HEK293 (cell line): ENCODE results near the gene FER1L5.
"Not testable (repeated sequence)": the region's sequence is repeated elsewhere in the genome, so short reads cannot be mapped to it uniquely, and the experiment has no call there.

Experiments
- CTCF ChIA-PET: fragments of 350-600 bp; formaldehyde crosslinking; extraction: SDS; loops from one replicate; lab custom pipeline; 2021; ENCODE audit warnings: antibody characterized with exemption; lab: Yijun Ruan, JAX
- POLR2A ChIA-PET: fragments of 300-600 bp; formaldehyde crosslinking; extraction: SDS; loops from one replicate; lab custom pipeline; 2020; ENCODE audit warnings: antibody characterized with exemption, inconsistent platforms; lab: Yijun Ruan, JAX
- H3K27ac ChIP-seq: fragments of 200-500 bp; sonication (Bioruptor generic); 2 replicates; pipeline ENCODE4 v1.5.1; 2014; ENCODE audit warnings: low read depth, low read length, control low read depth, inconsistent platforms; ENCODE audit errors: extremely low read depth
- H3K36me3 ChIP-seq, 2 experiments: fragments of 200-500 bp in 1 of 2; sonication (Bioruptor generic) in 1 of 2; 1 replicate in 1 of 2; 2 replicates in 1 of 2; pipeline ENCODE4 v1.5.1; 2014 to 2017; ENCODE audit warnings: inconsistent platforms in 2 of 2, low read length in 2 of 2; ENCODE audit not compliant: control insufficient read depth in 2 of 2, insufficient read depth in 1 of 2
- H3K4me1 ChIP-seq: fragments of 200-500 bp; sonication (Bioruptor generic); 2 replicates; pipeline ENCODE4 v1.5.1; 2014; ENCODE audit warnings: mild to moderate bottlenecking, low read length, inconsistent platforms; ENCODE audit not compliant: control insufficient read depth, insufficient read depth
- H3K4me3 ChIP-seq: 2 replicates; pipeline ENCODE4 v1.5.1; 2011; ENCODE audit warnings: low read depth, mild to moderate bottlenecking, control low read depth, low read length, moderate library complexity
- H3K9me3 ChIP-seq: fragments of 200-500 bp; sonication (Bioruptor generic); 2 replicates; pipeline ENCODE4 v1.5.1; 2014; ENCODE audit warnings: low read depth, low read length, inconsistent platforms; ENCODE audit not compliant: control insufficient read depth, insufficient read depth
- EGR2 ChIP-seq: fragments of 450-650 bp; formaldehyde crosslinking; IDR thresholded peaks from 2 replicates; pipeline ENCODE4 v1.5.1; 2016; ENCODE audit warnings: low read depth, missing biosample characterization, missing genetic modification characterization
- GLIS1 ChIP-seq: fragments of 450-650 bp; formaldehyde crosslinking; IDR thresholded peaks from 2 replicates; pipeline ENCODE4 v1.5.1; 2016; ENCODE audit warnings: missing biosample characterization, missing genetic modification characterization
- ZBTB17 ChIP-seq: fragments of 450-650 bp; formaldehyde crosslinking; IDR thresholded peaks from 2 replicates; pipeline ENCODE4 v1.5.1; 2016; ENCODE audit warnings: missing biosample characterization, missing genetic modification characterization
- ZIC2 ChIP-seq: fragments of 450-650 bp; formaldehyde crosslinking; IDR thresholded peaks from 2 replicates; pipeline ENCODE4 v1.5.1; 2016; ENCODE audit warnings: missing biosample characterization, missing genetic modification characterization
- ZNF132 ChIP-seq: fragments of 450-650 bp; formaldehyde crosslinking; IDR thresholded peaks from 2 replicates; pipeline ENCODE4 v1.5.1; 2017; ENCODE audit warnings: missing biosample characterization, missing genetic modification characterization, borderline replicate concordance
- ZNF138 ChIP-seq: fragments of 450-650 bp; formaldehyde crosslinking; IDR thresholded peaks from 2 replicates; pipeline ENCODE4 v1.5.1; 2016; ENCODE audit warnings: missing biosample characterization, missing genetic modification characterization, borderline replicate concordance
- ZNF155 ChIP-seq: fragments of 450-650 bp; formaldehyde crosslinking; IDR thresholded peaks from 2 replicates; pipeline ENCODE4 v1.5.1; 2016; ENCODE audit warnings: missing biosample characterization, missing genetic modification characterization
- ZNF398 ChIP-seq: fragments of 450-650 bp; formaldehyde crosslinking; IDR thresholded peaks from 2 replicates; pipeline ENCODE4 v1.5.1; 2017; ENCODE audit warnings: missing biosample characterization, missing genetic modification characterization
- ZNF426 ChIP-seq: fragments of 450-650 bp; formaldehyde crosslinking; IDR thresholded peaks from 2 replicates; pipeline ENCODE4 v1.5.1; 2017; ENCODE audit warnings: missing biosample characterization, missing genetic modification characterization, mild to moderate bottlenecking, inconsistent platforms, moderate library complexity
- ZNF654 ChIP-seq: fragments of 450-650 bp; formaldehyde crosslinking; IDR thresholded peaks from 2 replicates; pipeline ENCODE4 v1.5.1; 2016; ENCODE audit warnings: low read depth, missing biosample characterization, missing genetic modification characterization
- ZNF747 ChIP-seq: fragments of 450-650 bp; formaldehyde crosslinking; IDR thresholded peaks from 2 replicates; pipeline ENCODE4 v1.5.1; 2016; ENCODE audit warnings: missing biosample characterization, missing genetic modification characterization
- ZNF843 ChIP-seq: fragments of 450-650 bp; formaldehyde crosslinking; IDR thresholded peaks from 2 replicates; pipeline ENCODE4 v1.5.1; 2016; ENCODE audit warnings: missing biosample characterization, missing genetic modification characterization
- TF ChIP-seq, protein P1 (sequence below): fragments of 450-650 bp; formaldehyde crosslinking; IDR thresholded peaks from 2 replicates; pipeline ENCODE4 v1.5.1; 2016; ENCODE audit warnings: missing biosample characterization, missing genetic modification characterization, low read depth
- TF ChIP-seq, protein P2 (sequence below): fragments of 450-650 bp; formaldehyde crosslinking; IDR thresholded peaks from 2 replicates; pipeline ENCODE4 v1.5.1; 2016; ENCODE audit warnings: missing biosample characterization, missing genetic modification characterization
- TF ChIP-seq, protein P3 (sequence below): fragments of 450-650 bp; formaldehyde crosslinking; conservative IDR thresholded peaks from 2 replicates; pipeline ENCODE4 v1.5.1; 2016; ENCODE audit warnings: low read depth, missing biosample characterization, missing genetic modification characterization

The FER1L5 gene

GRCh38 chr2:96665083-96665569 lies 22.6 kb downstream of the FER1L5 start (continued):
- TF ChIP-seq ZNF138, result no peak
- TF ChIP-seq, protein P1, sequence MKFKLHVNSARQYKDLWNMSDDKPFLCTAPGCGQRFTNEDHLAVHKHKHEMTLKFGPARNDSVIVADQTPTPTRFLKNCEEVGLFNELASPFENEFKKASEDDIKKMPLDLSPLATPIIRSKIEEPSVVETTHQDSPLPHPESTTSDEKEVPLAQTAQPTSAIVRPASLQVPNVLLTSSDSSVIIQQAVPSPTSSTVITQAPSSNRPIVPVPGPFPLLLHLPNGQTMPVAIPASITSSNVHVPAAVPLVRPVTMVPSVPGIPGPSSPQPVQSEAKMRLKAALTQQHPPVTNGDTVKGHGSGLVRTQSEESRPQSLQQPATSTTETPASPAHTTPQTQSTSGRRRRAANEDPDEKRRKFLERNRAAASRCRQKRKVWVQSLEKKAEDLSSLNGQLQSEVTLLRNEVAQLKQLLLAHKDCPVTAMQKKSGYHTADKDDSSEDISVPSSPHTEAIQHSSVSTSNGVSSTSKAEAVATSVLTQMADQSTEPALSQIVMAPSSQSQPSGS (tag by site-specific recombination), result no peak

- ChIA-PET CTCF (interaction anchor here (0.7 kb wide), 1 partner anchor 51 kb away, joined by 3 read pairs; no protein-coding TSS in a partner anchor), POLR2A (interaction anchor here (1.0 to 1.4 kb wide), 2 partner anchors 28 to 76 kb away, joined by 4 to 7 read pairs; partner anchors contain the start of gene KANSL3)
- H3K4me3 ChIP-seq, H3K9me3 ChIP-seq, H3K36me3 ChIP-seq, H3K27ac ChIP-seq, H3K4me1 ChIP-seq: not testable (repeated sequence)
These were observed 23.2 kb downstream of the FER1L5 start for GRCh38 chr2:96665717-96666116.

- Histone ChIP-seq H3K4me3 (no peak overlapping the region), H3K9me3 (no peaks in the 10 kb centered on the region), H3K36me3 (no peaks in the 10 kb centered on the region), H3K27ac (no peak overlapping the region), H3K4me1 (no peaks in the 10 kb centered on the region)
- TF ChIP-seq, protein P2, sequence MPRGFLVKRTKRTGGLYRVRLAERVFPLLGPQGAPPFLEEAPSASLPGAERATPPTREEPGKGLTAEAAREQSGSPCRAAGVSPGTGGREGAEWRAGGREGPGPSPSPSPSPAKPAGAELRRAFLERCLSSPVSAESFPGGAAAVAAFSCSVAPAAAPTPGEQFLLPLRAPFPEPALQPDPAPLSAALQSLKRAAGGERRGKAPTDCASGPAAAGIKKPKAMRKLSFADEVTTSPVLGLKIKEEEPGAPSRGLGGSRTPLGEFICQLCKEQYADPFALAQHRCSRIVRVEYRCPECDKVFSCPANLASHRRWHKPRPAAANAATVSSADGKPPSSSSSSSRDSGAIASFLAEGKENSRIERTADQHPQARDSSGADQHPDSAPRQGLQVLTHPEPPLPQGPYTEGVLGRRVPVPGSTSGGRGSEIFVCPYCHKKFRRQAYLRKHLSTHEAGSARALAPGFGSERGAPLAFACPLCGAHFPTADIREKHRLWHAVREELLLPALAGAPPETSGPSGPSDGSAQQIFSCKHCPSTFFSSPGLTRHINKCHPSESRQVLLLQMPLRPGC (tag by site-specific recombination), result no peak
- no peak for TF ChIP-seq ZNF155
- ChIA-PET POLR2A (no interaction called here), CTCF (interaction anchor here (0.6 to 1.2 kb wide), 2 partner anchors 94 to 196 kb away, joined by 3 to 5 read pairs; no protein-coding TSS in a partner anchor)
These were observed 26.2 kb downstream of the FER1L5 start for GRCh38 chr2:96668771-96669170.

DNA sequence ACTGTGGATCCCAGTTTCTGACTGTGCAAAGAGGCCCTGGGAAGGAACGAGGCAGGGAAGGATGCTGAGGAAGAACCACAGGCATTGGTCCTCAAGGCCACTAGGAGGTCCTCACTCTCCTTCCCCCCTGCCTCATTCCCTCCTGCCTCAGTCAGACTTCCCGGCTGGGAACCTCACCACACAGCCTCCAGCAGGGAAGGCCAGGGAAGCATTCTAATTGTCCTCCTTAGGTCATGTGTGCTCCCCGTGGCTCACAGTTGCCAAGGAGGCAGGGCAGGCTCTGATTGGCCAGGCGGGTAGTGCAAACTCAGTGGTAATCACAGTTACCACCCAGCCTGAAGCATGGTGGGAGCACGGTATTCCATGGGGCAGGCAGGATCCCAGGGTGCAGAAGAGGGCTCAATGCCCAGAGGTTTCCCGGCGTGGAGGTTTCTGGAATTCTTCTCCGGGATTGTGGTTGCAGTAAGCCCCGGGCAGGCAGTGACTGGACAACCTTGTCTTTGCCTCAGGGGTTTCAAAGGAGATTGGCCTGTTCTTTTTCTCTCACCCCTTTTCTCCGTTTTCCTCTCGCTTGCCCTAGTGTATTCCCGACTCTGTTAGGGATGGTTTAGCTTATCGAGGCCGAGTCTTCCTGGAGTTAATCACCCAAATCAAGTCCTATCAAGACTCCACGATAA lies 27.1 kb downstream of the FER1L5 start:
- TF ChIP-seq ZIC2 (tag by site-specific recombination) (peak; percentile 98), EGR2 (tag by site-specific recombination) (no peak), GLIS1 (0 out of 2 replicates have a peak, but pooled peaks have one; percentile 8)
- ChIA-PET POLR2A (no interaction called here), CTCF (interaction anchor here (1.2 kb wide), 1 partner anchor 93 kb away, joined by 5 read pairs; no protein-coding TSS in a partner anchor)
- H3K36me3 ChIP-seq, result no peaks in the 10 kb centered on the region
- no peaks in the 10 kb centered on the region for H3K9me3 ChIP-seq
- H3K27ac ChIP-seq, result no peak overlapping the region
- H3K4me3 ChIP-seq, result no peak overlapping the region
- no peaks in the 10 kb centered on the region for H3K4me1 ChIP-seq

DNA sequence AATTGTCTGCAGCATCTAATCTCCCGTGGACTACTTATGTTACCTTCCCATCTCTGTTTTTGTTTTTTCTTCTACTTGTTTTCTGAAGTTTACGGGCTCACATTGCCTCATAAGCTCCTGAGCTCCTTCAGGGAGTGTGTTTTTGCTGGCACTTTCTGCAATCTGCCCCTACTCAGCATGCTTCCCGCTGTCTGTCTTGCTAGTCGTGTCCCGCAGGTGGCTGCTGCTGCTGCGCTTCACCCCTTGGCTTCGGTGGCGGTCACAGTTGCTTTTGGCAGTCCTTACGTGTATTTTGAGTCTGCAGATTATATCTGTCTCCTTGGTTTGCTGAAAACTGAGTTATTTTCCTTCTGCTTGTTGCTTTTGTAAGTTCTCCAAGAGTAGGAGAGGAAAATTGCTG lies 37.3 kb downstream of the FER1L5 start:
- peaks cover 12% of the 10 kb centered on the region for H3K4me1 ChIP-seq
- H3K36me3 ChIP-seq, result no peaks in the 10 kb centered on the region
- CTCF ChIA-PET, result no interaction called here
- POLR2A ChIA-PET, result no interaction called here
- H3K9me3 ChIP-seq, result no peaks in the 10 kb centered on the region
- no peak overlapping the region for H3K27ac ChIP-seq
- H3K4me3 ChIP-seq, result no peak overlapping the region
- no peak for TF ChIP-seq ZNF747
- TF ChIP-seq ZNF398, result no peak
- no peak for TF ChIP-seq ZNF132 (tag by site-specific recombination)
- no peak for TF ChIP-seq ZNF426 (tag by site-specific recombination)
- no peak for TF ChIP-seq ZNF843
- peak; percentile 53; the same call in 1 of the 2 replicates for TF ChIP-seq ZBTB17
- no peak for TF ChIP-seq ZNF654 (tag by site-specific recombination)
- TF ChIP-seq, protein P3, sequence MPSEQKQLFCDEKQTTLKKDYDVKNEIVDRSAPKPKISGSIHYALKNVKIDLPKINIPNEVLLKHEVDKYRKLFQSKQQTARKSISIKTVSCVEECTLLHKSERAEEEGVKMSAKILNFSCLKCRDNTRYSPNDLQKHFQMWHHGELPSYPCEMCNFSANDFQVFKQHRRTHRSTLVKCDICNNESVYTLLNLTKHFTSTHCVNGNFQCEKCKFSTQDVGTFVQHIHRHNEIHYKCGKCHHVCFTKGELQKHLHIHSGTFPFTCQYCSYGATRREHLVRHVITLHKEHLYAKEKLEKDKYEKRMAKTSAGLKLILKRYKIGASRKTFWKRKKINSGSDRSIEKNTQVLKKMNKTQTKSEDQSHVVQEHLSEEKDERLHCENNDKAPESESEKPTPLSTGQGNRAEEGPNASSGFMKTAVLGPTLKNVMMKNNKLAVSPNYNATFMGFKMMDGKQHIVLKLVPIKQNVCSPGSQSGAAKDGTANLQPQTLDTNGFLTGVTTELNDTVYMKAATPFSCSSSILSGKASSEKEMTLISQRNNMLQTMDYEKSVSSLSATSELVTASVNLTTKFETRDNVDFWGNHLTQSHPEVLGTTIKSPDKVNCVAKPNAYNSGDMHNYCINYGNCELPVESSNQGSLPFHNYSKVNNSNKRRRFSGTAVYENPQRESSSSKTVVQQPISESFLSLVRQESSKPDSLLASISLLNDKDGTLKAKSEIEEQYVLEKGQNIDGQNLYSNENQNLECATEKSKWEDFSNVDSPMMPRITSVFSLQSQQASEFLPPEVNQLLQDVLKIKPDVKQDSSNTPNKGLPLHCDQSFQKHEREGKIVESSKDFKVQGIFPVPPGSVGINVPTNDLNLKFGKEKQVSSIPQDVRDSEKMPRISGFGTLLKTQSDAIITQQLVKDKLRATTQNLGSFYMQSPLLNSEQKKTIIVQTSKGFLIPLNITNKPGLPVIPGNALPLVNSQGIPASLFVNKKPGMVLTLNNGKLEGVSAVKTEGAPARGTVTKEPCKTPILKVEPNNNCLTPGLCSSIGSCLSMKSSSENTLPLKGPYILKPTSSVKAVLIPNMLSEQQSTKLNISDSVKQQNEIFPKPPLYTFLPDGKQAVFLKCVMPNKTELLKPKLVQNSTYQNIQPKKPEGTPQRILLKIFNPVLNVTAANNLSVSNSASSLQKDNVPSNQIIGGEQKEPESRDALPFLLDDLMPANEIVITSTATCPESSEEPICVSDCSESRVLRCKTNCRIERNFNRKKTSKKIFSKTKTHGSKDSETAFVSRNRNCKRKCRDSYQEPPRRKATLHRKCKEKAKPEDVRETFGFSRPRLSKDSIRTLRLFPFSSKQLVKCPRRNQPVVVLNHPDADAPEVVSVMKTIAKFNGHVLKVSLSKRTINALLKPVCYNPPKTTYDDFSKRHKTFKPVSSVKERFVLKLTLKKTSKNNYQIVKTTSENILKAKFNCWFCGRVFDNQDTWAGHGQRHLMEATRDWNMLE (tag by site-specific recombination), result no peak
